OCI-LY7 (cell line): ENCODE data around the gene IRAK1.

Experiments
- CTCF ChIP-seq: fragments of 200-600 bp; sonication (generic); conservative IDR thresholded peaks from 2 replicates; pipeline ENCODE4 v1.5.1; 2014; ENCODE audit warnings: mild to moderate bottlenecking, antibody characterized with exemption, low read length, moderate library complexity, mixed read lengths
- EZH2phosphoT487 ChIP-seq: fragments of 200-600 bp; sonication (generic); IDR thresholded peaks from 2 replicates; pipeline ENCODE4 v1.6.1; 2018; ENCODE audit warnings: low read depth, borderline replicate concordance, mild to moderate bottlenecking, mixed run types, antibody characterized with exemption, low read length, moderate library complexity, mixed read lengths

- TF ChIP-seq CTCF (no peak), EZH2phosphoT487 (no peak)
These were observed 1.5 kb upstream of the IRAK1 start for GRCh38 chrX:154021131-154021611.
